T-helper 22 cell (primary cell): Measurements from ENCODE around the gene SECISBP2L.

Experiments used
- DNase-seq: peaks from one replicate; pipeline ENCODE4 v3.0.0-alpha.2; 2020; ENCODE audit warnings: low read depth

Gene SECISBP2L

DNA sequence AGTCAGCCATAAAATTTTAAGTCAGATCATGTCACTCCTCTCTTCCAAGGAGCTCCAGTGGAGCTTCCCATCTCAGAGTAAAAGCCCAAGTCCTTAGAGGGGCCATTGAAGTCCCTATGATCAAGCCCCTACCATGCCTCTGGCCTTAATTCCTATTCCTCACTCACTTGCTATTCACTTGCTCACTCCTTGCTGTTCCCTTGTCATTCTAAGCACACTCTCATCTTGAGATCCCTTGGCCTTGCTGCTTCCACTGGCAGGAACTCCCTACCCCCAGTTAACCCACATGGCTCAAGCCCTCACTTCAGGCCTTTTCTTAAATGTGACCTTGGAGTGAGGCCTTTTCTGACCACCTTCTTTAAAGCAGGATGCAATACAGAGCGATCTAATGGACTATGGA lies 12.3 kb upstream of the SECISBP2L start:
- DNase-seq = no peak

DNA sequence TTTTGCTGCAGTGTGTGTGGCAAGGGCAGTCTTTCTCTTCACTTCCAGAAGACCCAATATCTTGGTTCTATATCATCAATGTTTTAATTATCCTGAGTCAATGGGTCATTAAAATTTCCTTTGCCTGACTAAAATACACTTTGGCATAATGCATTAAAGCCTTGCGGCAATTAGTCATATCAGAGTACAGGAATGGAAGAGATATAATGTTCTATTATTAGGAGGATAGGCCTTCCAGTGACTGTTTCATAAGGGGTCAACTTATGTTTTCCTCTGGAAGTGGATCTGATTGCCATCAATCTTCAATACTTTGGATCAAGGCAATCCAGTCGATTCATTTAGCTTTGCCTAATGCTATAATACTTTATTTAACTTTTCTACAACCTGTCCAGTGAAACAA lies 9.4 kb upstream of the SECISBP2L start:
- DNase-seq = no peak

DNA sequence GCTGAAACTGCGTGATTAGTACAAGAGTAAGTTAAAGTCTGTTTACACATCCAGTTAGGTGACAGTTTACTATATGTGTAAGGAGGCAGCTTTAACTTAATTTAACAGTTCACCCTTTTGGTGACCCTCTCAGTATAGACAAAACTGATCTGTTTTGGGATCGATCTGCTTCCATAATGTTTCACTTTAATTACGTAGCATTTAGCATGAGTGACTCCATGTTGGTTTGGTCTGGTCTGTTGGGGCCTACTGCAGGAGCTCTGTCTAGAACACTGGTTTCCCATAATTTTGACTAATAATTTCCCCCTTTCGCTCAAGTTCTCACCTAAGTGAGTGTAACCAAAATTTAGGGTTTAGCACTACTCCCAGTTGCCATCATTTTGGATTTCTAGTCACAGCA lies 6.4 kb upstream of the SECISBP2L start:
- DNase-seq = no peak

DNA sequence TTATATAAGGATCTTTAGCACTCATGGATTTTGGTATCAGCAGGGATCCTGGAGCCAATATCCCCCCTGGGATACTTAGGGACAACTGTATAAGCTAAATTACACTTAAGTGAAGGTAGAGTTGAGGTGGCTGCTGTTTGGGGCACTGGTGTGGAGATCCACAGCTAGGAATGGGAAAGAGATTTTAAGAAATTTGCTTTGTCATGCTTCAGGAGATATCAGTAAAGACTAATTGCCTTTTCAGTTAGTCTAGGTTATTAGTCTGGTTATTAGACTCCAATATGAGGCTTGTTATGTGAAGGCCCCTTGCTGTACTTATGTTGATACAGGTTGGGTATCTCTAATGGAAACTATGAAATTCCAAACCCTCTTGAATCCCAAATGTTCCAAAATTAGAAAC lies 1.2 kb upstream of the SECISBP2L start:
- no peak for DNase-seq

DNA sequence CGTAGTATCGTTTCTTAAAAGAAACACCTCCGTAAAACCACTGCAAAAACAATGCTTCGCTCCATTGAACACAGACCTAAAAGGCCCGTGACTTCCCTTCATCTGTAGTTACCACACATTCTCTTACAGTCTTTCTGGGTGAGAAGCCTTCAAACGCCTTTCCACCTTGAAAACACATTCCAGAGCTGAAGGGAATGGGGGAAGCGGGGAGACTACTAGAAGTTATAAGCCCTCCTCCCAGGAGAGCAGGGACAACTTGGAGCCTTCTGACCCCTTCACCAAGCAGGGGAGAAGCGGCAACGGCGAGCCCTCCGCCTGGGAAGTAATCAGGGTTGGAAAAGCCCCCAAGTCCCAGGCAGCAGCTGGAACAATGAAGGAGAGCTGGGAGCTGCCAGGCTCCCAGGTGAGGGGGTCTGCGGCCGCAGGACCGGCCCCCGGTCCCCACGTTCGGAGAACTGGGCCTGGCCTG lies 461 bp downstream of the SECISBP2L start:
- DNase-seq = no peak

DNA sequence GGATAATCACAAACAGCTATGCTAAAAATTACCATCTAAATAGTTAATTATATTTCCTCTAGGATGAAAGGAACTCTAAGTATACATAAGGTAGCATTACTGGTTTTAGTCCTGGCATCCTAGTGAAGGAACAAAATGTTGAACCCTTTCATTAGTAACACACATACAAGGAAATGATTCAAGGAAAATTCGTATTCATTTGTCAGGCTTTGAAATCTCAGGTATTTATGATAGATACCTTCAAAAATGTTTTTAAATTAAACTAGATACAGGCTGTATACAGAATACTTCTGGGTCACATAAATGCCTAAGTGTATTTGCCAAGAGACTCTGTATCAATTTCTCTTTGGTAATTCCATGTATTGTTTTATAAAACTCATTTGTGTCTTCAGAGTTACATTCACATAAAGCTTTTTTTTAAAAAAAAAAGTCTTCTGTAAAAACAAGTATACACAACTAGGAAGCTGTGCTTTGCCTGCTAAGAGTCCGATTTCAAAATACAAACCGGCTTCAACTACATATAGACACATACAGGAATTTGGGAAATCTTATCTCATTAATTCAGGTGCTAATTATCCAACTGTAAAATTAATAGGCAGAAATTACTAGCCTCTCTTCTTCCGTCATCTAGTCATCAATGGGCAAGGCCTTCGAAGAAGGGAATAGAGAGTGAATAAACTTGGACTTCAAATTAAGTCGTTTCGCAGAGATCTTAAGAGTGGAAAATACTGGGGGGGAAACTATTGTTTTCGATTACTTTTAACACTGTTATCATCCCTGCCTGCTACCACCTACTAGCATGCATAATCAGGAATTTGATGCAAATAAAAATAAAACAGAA lies 1.3 kb downstream of the SECISBP2L start:
- no peak for DNase-seq

DNA sequence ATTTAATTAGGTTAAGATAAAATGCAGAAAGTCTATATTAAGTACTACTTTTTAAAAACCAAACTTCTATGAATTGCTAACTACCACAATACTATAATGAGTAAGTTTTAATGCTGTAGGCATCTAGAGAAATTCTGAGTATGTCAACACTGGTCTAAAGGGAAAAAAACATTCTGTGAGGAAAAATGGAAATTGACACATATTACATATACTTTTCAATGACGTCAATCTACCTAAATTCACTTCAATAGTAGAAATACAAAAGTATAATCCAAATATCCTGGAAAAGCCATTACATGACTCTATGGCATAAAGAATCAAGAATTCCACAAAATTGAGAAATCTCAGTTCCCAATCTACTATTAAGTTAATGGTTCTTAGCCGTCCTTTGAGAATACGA lies 2.2 kb downstream of the SECISBP2L start:
- no peak for DNase-seq

DNA sequence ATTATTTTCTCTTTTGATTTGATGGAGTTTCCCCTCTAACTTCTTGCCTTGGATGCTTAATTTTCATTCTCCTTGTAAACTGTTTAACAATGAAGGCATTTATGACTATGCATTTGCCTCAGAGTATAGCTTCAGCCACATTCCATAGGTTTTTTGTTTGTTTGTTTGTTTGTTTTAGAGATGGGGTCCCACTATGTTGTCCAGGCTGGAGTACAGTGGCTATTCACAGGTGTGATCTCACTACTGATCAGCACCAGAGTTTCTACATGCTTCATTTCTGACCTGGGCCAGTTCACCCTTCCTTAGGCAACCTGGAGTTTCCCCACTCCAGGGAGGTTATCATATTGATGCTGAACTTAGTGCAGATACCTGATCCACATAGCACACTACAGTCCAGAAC lies 4.1 kb downstream of the SECISBP2L start:
- no peak for DNase-seq

DNA sequence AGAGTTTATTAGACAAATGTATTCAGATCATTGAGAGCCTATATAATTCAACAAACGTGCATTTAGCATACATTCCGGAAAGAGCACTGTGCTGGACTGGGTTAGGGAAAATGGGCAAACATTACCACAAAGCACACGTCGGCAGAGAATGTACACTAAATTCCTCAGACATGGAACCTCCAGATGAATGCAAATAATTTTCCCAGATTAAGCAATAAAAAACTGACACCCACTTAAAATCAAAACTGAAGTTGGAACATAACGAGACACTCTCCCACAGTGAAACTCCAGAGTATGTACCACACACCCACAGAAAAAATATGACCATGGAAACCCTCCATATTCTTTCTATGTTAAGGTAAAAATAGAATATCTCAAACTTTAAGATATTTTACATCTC lies 4.8 kb downstream of the SECISBP2L start:
- DNase-seq = no peak

DNA sequence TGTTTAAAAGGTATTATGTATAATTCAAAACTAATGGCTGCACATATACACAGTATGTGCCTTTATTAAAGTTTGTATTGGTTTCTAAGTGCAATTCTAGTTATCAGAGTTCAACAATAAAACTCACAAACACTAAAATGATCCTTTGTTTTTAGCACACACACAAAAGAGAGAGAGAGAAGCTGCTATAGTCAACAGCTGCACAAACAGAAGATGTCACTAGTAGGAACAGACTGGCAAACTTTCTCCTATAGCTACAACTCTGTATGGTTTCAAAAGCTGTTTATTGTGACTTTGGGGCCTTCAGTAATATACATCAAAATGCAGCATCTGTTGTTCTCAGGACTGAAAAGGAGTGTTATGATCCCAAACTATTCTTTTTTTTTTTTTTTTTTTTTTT lies 6.1 kb downstream of the SECISBP2L start:
- DNase-seq = no peak

DNA sequence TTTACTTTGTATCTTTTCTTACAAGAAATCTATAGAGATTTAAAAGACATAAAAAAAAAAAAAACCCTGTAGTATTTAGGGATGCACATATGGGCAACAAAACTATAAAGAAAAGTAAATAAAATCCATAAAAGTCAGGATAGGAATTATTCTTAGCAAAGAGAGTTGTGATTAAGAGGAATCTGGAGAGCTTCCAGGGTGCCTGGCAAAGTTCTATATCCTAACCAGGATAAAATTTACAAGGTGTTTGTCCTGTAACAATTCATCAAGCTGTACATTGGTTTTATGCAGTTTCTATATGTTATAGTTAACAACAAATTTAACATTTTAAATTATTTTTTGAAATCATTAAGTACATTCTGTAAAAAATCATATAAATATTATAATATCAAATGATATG lies 7.9 kb downstream of the SECISBP2L start:
- no peak for DNase-seq

DNA sequence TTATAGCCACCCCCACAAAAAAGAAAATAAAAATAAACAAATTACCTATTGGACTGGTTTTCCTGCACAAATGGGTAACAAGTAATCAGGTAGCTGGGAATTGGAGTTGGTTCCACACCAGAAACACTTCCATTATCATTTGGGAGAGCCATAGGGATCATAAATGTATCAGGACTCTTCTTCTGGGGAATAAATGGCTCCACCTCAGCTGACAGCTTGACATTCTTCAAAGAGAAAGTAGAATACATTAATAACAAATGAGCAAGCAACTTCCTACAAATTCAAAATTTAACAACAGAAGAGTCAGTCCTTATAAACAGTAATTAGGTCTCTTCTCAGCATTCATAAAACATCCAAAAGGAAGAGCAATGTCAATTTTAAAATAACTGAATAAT lies 8.7 kb downstream of the SECISBP2L start:
- DNase-seq = no peak

DNA sequence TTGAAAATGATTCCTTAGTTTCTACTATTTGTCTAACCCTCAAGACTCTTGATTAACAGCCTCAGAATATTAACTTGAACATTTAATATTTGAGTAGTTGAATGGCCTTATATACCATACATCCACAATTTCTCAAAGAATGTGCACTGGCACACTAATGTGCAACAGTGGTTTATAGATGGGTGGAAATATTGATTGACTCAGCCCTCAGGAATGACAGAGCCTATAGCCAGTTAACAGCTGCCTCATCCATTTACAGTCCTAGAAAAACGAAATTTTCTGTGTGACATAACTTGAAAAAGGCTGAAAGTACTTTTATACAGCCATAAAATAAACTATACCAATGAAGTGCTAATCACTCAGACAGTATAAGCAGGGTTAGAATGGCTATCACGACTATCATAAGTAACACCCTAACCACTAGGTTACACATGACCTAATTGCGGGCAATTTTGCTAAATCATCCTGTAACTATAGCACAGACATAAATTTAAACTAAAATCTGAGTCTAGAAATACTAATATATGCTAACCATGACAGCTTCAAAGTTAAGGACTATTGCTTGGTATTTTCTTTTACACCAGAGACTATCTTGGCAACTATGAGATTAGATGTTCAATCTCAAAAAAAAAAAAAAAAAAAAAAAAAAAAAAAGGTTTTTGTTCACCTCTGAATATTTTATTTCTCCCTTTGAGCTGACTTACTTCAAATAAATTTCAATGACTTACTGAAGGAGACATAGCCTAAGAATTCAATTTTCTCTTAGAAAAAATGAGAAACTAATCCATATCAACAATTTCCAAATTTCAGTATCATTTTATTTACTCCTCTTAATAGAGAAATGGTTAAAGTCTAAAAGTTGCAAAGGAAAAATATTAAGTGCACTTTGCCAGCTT lies 9.3 kb downstream of the SECISBP2L start:
- DNase-seq = no peak

DNA sequence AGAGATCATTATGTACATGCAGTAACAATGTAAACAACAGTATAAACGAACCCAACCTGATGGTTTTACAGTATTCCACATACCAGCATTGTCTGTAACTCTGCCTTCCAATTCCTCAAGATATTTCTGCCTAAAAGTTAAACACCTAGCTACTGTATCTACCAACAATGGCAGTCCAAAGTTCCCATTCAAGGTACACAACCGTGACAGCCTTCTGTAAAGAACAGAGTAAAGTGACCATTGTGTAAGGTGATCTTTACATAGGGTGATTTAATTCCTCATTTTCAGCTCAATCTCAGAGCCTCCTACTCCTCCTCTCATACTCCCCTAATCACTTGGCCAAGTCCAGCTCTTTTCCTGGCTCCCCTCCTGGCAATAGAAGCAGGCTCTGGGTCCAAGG lies 10.4 kb downstream of the SECISBP2L start:
- no peak for DNase-seq

DNA sequence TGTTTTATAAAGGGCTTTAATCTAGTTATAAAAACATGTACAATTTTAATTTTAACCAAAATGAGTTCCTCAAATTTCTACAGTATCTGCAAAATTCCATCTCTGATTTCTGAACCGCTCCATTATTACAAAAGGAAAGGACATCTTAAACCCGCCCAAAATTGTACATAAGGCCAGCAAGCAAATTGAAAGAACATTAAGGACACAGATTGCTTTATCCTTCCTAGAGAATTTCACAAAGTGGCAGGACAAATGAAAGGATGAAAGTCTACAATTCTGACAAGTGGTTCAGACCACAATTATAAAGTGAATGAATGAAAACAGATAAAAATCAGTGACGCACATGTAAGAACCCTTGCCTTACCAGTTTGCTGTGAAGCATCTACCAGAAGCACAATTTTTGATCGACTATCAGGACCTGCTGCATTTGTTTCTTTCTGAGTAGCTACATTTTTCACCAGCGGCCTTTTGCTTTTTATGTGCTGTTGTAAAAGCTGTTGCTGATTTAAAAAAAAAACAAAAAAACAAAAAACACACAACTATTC lies 13.6 kb downstream of the SECISBP2L start:
- DNase-seq = no peak

DNA sequence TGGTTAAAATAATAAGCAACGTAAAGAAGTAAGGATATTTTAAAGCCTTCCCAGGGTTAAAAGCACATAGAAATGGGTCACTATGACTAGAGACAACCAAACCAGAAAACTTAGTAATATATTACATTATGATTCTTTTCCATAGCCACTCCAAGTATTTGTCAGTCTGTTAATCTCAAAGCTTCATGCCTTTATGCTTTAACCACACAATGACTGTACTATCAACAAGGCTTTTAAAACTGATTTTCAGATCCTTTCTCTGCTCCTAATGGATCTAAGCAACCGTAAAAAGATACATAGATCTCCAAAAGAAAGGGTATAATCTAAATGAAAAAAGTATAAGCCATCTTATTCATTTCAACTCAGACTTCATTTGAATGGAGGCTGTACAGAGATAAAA lies 14.4 kb downstream of the SECISBP2L start:
- no peak for DNase-seq

DNA sequence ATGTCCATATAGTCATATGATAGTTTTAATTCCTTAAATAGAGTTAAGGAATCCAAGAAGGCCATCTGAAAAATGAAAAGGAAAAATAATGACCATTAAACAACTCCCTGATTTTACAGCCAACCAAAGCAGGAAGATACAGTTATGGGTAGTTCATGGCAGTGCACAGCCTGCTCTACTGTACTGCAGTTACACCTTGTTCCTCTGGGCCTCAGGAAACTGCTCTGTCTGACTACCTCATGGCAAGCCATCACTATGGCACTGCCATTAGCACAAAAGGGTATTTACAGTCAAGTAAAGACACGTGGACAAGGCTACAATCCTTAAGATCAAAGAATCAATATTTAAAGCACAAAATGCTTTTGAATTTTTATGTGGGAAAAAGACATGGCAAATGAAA lies 19.5 kb downstream of the SECISBP2L start:
- no peak for DNase-seq

DNA sequence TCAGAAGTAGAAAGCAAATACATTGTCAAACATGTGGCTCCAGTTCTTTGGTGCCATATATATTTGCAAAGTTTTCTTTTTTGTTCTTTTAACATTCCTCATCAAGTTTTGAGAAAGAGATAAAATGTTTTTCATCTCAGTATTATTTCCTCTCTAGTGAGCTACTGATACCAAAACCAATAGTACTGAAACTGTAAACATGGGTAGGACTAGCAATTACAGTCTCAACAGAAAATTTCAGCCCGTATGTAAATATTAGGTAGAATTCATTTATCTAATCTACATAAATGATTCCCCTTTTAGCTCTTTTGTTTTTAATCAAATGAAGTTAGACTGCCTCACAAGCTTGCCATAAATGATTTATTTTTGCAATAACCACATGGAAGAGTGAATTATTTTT lies 21.4 kb downstream of the SECISBP2L start:
- DNase-seq = no peak

DNA sequence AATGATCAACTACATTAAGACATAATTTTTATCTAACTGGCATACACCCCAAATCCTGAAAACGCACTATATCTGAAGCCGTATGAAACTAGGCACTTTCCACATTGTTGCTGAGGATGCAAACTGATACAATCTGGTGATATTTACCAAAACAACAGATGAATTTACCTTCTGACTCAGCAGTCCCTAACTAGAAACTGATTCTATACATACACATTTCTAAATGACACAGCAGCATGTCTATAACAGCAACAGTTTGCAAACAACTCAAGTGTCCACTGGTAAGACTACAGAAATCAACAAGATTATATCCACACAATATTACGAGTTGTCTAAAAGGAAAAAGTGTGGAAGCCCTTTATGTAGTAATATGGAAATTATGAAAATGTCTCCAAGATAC lies 22.9 kb downstream of the SECISBP2L start:
- DNase-seq = no peak

DNA sequence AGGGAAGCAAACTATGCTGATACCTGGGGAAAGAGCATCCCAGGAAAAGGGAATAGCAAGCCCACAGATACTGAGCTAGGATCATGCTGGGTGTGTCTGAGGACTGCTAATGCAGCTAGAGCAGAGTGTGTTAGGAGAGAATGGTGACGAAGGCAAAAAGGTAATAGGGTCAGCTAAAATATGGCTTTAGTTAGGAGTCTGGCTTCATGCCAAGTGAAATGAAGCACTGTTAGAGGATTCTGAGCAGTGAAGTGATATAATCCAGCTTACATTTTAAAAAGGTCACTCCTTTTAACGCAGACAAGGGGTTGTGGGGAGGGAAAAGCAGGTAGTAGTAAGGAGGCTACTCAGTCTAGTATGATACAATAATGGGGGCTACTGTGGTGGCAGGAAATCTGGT lies 30.4 kb downstream of the SECISBP2L start:
- no peak for DNase-seq

DNA sequence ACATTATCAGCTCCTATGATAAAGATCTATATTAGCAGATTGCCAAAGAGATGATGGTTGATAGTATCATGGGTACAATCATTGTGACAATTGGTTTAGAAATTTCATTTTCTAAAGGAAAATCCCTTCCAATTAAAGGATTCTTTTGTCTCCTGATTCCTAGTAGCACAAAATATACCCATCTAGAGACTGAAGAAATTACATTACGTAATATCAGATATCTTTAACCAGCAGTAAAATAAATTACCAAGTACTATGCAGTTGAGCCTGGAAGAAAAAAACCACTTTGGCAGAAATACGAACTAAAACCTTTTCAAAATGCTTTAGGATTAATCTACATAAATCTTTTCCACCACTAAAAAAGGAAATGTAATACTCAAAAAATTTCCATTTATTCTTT lies 46.9 kb downstream of the SECISBP2L start:
- DNase-seq = no peak

DNA sequence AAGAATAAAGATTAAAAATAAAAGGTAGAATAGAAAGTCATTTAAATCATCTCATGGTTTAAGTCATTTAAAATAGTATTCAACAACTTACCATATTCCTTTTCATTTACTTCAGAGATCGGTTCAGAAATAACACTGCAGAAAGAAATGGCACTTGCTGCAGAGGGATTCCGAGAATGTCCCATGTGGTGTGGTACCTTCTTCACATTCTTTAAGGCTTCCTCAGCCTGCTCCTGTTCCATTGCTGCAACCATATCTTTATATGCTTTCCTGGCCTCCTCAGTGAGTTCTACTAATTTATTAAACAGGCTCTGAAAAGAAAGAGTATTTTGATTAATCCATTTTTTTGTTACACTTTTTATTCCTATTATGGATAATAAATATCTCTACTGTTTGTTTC lies 50.0 kb downstream of the SECISBP2L start:
- DNase-seq = no peak

DNA sequence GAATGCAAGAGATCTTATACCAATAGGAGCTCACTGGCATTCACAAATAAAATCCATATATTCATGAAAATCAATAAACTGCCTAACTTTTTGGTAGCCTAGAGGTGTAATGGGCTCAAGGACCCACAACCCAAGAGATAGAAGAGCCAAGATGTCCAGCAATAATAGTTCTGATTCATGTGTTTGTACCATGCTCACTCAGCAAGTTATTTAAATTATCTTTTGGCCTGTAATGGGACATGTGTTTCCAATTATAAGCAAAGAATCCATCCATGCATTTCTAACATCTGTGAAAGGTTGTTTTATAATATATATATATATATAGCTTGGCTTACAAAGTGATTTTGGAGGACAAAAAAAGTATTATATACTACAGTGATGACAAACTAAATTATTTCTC lies 52.9 kb downstream of the SECISBP2L start:
- no peak for DNase-seq
